COLO668 (cell line): ENCODE results near the gene SYT1.
"Not testable (repeated sequence)": the region's sequence is repeated elsewhere in the genome, so short reads cannot be mapped to it uniquely, and the experiment has no call there.

Experiments
- DNase-seq: peaks from one replicate; lab custom pipeline; 2025; ENCODE audit not compliant: unreplicated experiment; lab: John Stamatoyannopoulos, UW

SYT1 gene

GRCh38 chr12:79424109-79424721, 559.6 kb downstream of the SYT1 start:
- no peak for DNase-seq

- no peak for DNase-seq
Observed at GRCh38 chr12:79426121-79426520, 561.5 kb downstream of the SYT1 start.

DNA sequence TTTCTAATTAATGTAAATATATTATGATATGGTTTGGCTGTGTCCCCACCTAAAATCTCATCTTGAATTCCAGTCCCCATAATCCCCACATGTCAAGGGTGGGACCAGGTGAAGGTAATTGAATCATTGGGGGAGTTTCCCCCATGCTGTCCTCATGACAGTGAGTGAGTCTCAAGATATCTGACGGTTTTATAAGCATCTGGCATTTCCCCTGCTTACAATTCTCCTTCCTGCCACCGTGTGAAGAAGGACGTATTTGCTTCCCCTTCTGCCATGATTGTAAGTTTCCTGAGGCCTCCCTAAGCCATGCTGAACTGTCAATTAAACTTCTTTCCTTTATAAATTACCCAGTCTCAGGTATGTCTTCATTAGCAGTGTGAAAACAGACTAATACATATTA, 562.2 kb downstream of the SYT1 start:
- not testable (repeated sequence) for DNase-seq

GRCh38 chr12:79433465-79434072, 569.0 kb downstream of the SYT1 start:
- DNase-seq, result no peak

- DNase-seq, result no peak
Observed at GRCh38 chr12:79434561-79434960, 570.0 kb downstream of the SYT1 start.

DNA sequence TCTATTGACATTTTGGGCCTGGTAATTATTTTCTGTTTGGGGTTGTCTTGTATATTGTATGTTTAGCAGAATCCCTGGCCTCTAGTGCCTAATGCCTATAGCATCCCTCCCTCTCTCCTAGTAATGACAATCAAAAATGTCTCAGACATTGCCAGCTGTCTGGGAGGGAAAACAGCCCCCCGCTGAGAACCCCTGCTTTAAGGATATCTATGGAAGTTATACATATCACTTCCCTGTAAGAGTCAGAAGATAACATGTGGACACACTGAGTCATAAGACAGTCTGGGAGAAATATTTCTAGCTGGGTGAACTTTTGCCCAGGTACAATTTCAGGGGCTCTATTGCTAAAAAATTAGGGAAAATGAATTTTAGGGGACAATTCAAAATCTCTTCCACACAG, 571.2 kb downstream of the SYT1 start:
- no peak for DNase-seq

DNA sequence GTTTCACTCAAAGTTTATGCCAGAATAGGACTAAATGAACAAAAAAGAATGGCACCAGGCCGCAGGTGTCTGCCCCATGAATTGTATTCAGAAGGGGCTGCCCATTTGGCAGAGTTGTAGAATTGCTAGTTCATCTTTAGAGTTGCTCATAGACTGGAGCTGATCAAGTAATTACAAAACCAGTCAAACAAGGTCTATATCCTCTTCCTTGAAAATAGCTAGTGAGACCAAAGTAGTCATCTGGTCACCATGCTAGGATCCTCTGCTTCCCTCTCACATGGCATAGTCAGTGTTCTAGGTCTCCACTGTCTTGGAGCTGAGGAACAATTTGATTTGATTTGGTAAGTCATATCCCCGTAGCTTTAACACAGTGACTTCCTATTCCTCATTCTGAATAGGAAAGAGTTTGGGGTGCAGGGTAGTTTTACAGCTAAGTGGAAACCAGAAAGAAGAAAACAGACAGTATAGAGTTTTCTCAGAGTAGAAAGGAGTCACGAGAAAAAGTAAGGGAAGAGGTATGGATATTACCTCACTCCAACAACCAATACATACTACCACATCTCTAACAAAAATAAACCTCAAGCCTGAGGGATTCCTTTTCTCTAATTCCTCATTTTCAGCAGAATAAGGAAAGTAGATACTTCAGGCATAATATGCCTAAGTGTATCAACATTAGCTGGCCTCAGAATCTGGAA, 574.1 kb downstream of the SYT1 start:
- no peak for DNase-seq

DNA sequence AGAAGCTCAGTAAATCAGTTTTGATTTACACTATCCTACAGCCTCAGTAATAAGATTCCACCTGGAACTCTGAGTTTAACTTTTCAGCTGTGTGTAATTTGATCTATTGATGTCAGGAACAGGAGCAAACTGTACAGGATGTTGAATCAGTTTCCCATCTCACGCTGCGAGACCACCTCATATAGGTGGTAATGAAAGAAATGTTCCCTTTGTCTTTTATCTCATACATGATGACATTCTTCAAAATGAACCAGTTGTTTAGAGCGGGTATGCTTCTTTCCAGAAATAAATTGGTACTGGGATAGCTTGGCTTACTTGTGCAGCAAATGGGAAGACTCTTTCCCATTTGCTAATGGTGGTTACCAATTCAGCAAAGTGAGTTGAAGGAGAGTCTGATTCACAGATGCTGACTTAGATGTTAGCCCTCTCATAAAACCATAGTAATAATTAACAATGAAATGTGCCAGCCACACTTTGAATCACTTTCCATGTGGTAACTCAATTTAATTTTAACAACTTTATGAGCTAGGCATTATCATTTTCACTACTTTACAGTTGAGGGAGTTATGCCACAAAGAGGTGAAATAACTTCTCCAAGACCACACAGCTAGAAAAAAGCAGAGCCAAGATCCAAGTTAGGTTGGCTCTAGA, 574.7 kb downstream of the SYT1 start:
- no peak for DNase-seq

DNA sequence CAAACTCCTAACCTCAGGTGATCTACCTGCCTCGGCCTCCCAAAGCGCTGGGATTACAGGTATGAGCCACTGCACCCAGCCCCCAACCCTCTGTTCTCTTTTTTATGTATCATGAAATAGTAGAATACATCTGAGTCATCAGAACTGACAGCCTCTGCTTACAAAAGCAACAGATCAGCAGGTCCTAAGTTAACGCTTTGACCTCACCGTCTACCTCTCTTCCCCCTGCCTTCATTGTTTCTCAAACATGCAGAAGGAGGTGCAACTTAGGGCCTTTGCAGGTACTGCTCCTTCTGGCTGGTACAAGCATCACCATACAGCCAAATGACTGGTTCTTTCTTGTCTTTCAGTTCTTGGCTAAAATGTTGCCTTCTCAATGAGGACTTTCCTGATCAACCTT, 577.0 kb downstream of the SYT1 start:
- no peak for DNase-seq

- DNase-seq, result no peak
Observed at GRCh38 chr12:79442396-79442795, 577.8 kb downstream of the SYT1 start.

DNA sequence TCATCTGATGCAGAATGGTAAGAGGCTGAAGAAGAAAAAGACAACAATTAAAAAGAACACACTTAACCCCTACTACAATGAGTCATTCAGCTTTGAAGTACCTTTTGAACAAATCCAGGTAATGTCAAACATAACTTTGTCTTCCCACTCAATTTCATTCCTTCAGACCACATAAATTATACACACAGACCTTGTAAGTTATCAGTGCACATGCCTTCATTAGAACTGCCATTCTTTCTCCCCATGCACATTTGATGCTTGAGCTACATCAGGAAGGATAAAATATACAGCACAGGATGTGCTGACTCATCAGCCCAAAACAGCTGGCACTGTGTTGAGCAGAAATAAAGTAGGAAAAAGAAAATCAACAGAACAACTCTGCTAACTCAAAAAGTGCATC, 579.5 kb downstream of the SYT1 start:
- no peak for DNase-seq

DNA sequence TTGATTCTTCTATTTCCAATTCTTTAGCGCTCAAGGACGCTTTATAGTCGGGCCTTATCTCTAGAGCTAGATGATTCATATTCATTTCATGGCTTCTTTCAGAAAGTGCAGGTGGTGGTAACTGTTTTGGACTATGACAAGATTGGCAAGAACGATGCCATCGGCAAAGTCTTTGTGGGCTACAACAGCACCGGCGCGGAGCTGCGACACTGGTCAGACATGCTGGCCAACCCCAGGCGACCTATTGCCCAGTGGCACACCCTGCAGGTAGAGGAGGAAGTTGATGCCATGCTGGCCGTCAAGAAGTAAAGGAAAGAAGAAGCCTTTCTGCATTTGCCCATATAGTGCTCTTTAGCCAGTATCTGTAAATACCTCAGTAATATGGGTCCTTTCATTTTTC, 584.2 kb downstream of the SYT1 start:
- DNase-seq, result no peak

DNA sequence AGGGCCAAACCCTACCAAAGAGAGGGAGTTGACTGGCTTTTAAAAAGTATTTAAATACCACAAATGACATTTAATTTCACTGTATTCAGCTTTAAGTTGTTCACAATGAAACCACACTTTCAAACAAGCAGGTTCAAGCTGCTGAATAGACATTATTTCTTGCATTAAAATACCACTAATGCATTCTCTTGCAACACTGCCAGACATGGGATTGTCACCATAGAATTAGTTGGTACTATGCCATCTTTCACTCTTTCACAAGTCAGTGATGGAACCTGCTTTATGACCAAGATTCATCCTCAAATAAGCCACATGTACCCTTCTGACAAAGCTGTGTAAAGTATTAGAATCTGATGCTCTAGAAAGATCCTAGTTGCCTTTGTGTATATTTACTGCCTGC, 586.8 kb downstream of the SYT1 start:
- no peak for DNase-seq

- DNase-seq, result peak; percentile 16
Observed at GRCh38 chr12:79451978-79452377, 587.4 kb downstream of the SYT1 start.

- DNase-seq, result no peak
Observed at GRCh38 chr12:79452906-79453305, 588.3 kb downstream of the SYT1 start.

DNA sequence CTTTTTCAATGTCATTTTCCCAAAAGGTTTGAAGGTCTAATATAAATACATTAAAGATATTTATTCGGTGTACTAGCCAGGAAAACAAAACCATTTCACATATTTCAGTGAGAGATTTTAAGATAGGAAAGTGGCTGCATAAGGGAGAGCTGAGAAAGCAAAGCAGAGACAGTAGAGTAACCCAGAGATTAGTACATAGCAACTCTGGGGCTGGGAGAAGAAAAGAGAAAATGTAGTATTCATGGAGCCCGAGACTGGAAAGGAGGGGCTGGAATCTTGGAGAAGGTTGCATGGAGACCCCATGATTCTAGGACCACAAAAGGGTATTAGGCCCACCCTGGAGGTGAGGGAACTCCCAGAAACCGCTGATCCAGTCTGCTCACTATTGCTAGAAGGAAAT, 589.2 kb downstream of the SYT1 start:
- no peak for DNase-seq

DNA sequence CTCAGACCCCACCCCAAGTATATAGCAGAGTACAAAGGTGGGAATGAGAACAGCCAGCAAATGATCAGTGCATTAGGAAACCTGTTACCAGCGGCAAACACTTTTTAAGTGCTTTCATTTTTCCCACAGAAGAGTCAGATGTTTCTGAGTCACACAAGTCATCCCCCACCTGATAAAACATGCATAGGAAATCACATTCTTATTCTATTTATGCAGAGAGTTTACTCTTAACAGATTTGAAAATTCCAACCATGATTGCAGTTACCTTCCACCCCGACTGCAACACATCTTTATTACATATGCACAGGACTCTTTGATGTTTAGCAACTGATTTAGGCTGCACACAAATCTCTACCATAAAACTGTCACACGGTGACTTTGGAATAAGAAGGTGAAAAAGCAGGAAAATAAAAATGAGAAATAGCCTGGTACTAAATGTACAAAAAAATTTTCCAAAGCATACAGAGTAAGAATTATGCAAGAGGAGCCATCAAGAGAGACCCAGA, 589.8 kb downstream of the SYT1 start:
- DNase-seq, result no peak

DNA sequence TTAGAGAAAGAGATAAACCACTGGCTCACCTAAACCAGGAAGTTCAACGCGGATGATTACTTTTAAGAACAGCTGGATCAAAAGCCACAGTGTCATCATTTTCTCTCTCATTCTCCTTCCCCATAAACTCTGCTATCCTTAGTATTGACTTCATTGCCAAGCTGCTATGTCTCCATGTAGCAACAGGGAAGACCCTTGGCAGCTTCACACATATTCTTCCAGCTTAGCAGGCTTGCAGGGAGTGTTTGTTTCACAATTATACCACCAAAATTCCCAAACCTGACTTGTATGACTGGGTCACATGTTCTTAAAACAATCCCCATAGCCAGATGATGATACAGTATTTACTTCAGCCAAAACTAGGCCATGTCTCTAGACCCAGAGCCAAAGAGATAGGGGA, 590.7 kb downstream of the SYT1 start:
- DNase-seq, result no peak

DNA sequence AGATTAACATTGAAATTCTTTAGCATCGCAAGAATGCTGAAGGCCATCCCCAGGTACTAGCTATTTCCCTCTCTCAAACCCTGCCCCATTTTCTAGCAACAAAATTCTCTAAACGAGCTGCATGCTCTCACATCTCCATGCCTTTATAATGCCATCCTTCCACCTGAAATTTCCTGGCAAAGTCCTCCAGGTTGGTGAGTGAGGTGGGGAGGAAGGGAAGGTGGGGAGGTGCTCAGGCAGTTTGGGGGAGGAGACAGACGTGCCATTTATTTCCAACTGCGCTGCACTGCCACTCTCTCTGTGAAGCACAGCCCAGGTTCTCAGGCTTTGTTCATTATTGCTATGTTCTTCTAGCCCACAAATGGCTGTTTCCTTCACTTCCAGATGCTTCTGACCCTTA, 617.7 kb downstream of the SYT1 start:
- no peak for DNase-seq

GRCh38 chr12:79482921-79483320, 618.3 kb downstream of the SYT1 start:
- no peak for DNase-seq

DNA sequence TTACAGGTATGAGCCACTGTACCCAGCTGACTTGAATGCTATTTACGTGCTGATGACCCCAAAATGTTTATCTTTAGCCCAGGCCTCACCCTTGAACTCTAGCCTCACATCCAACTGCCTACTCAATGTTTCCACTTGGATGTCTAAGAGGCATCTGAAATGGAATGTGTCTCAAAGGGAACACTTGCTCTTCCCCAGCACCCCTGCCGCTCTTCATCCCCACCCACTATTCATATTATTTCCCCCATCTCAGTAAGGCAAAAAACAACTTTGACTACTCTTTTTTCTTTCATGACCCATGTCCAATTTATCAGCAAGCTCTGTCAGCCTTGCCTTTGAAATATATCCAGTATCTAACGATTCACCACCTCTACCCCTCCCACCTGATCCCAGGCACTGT, 621.6 kb downstream of the SYT1 start:
- no peak for DNase-seq
